GM20000 (cell line): ENCODE data around the gene CCNI2.

Source experiments
- DNase-seq: peaks from one replicate; pipeline ENCODE4 v3.0.0; 2012; ENCODE audit warnings: low spot score
- TF ChIP-seq, protein P1 (sequence below): IDR thresholded peaks from 2 replicates; pipeline ENCODE4 v1.5.1; 2012; ENCODE audit warnings: mild to moderate bottlenecking, control low read depth; ENCODE audit errors: extremely low read depth, missing control alignments

Gene CCNI2

DNA sequence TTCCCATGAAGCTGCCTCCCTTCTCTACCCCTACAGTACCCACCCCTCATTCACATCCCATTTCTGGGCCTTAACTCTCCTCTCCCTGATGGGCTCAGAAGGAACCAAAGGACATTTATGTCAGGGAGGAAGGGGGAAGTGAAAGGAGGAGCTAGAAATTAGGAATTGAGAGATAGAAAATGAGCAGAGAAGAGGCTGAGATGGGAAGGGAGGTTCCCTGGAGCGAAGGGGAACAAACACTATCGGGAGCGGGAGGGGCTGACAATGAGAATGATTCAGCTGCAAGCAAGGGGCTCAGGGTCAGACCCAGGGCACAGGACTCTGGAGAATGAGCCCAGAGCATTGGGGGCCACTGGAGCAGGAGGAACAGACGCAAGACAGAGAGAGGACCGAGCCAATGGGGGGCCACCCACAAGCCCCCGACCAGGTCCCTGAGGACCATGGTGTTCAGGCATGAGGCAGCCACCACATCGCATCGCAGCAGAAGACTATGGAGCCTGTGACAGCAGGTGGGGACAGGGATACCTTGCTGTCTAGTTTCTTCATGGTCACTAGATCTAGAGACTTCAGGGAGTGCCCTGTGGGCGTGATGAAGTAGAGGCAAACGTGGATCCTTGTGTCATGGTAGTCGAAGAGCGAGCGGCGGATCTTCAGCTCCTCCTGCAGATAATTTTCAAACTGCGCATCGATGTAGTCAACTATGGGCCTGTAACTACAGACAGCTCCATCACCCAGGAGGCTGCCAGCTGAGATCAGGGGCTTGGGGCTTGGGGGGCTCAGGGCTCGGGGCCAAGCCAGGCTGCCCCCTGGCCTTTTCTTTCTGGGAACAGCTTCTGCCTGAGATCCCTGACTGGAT lies 16.2 kb downstream of the CCNI2 start:
- TF ChIP-seq, protein P1, sequence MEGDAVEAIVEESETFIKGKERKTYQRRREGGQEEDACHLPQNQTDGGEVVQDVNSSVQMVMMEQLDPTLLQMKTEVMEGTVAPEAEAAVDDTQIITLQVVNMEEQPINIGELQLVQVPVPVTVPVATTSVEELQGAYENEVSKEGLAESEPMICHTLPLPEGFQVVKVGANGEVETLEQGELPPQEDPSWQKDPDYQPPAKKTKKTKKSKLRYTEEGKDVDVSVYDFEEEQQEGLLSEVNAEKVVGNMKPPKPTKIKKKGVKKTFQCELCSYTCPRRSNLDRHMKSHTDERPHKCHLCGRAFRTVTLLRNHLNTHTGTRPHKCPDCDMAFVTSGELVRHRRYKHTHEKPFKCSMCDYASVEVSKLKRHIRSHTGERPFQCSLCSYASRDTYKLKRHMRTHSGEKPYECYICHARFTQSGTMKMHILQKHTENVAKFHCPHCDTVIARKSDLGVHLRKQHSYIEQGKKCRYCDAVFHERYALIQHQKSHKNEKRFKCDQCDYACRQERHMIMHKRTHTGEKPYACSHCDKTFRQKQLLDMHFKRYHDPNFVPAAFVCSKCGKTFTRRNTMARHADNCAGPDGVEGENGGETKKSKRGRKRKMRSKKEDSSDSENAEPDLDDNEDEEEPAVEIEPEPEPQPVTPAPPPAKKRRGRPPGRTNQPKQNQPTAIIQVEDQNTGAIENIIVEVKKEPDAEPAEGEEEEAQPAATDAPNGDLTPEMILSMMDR, result no peak
- no peak for DNase-seq

GRCh38 chr5:132764051-132764450 lies 16.8 kb downstream of the CCNI2 start:
- TF ChIP-seq, protein P1, result no peak
- no peak for DNase-seq

- DNase-seq, result no peak
- TF ChIP-seq, protein P1, result no peak
Observed at GRCh38 chr5:132764671-132765238, 17.5 kb downstream of the CCNI2 start.

GRCh38 chr5:132765311-132766019 lies 18.2 kb downstream of the CCNI2 start:
- TF ChIP-seq, protein P1, result no peak
- DNase-seq, result no peak

GRCh38 chr5:132766020-132766805 lies 19.0 kb downstream of the CCNI2 start:
- TF ChIP-seq, protein P1, result no peak
- DNase-seq, result no peak

DNA sequence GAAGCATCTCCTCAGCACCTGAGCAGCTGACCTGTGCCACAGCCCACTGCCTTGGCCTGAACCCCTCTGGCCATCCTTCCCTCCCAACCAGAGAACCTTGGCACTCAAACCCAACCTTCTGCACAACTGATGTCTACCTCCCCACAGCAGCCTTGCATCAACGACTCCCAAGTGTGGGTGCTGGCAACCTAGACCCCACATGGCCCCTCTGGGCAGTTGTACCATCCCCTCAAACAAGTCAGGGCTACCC lies 19.5 kb downstream of the CCNI2 start:
- DNase-seq, result no peak
- TF ChIP-seq, protein P1, result no peak
